K562 (cell line): Measurements from ENCODE around the gene CCN5. TPM values are rescaled to one million over a fixed set of nuclear protein-coding genes. Genes with fewer than 3 reads are reported as not detected.

Source experiments
- CSDE1 ChIP-seq, 2 experiments: fragments of 450-650 bp; IDR thresholded peaks; 2 replicates each; pipeline ENCODE4 v1.6.1; 2016; ENCODE audit warnings: mild to moderate bottlenecking in 1 of 2
- CXXC5 ChIP-seq: fragments of 250-450 bp; sonication (Bioruptor Pico); IDR thresholded peaks from 2 replicates; pipeline ENCODE4 v1.8.0; 2022; ENCODE audit warnings: inconsistent platforms, mild to moderate bottlenecking, moderate library complexity
- GABPB2 ChIP-seq: fragments of 250-450 bp; sonication (Bioruptor Pico); conservative IDR thresholded peaks from 2 replicates; pipeline ENCODE4 v1.5.1; 2021; ENCODE audit warnings: mild to moderate bottlenecking
- MAFG ChIP-seq: fragments of 450-650 bp; conservative IDR thresholded peaks from 2 replicates; pipeline ENCODE4 v1.6.1; 2016; ENCODE audit warnings: missing genetic modification characterization, missing compliant biosample characterization
- MYC ChIP-seq, 2 experiments: fragments of 250-450 bp in 1 of 2; sonication (Bioruptor Pico) in 1 of 2; IDR thresholded peaks; 2 replicates each; pipeline versions ENCODE4 v1.5.1 to v1.6.1; 2012 to 2021; ENCODE audit warnings: low read depth in 2 of 2, borderline replicate concordance in 1 of 2, improper control_type of control experiment in 1 of 2, low read length in 1 of 2, mild to moderate bottlenecking in 1 of 2, moderate library complexity in 1 of 2
- PML ChIP-seq: IDR thresholded peaks from 2 replicates; pipeline ENCODE4 v1.6.1; 2012; ENCODE audit warnings: low read length, inconsistent platforms
- RBM25 ChIP-seq: fragments of 200-400 bp; formaldehyde crosslinking; IDR thresholded peaks from 2 replicates; pipeline ENCODE4 v1.6.1; 2018; ENCODE audit warnings: low read length, low read depth, moderate library complexity; ENCODE audit not compliant: severe bottlenecking
- RERE ChIP-seq: sonication (generic); formaldehyde crosslinking; IDR thresholded peaks from 2 replicates; pipeline ENCODE4 v1.8.0; 2023; ENCODE audit warnings: missing genetic modification reagents, mild to moderate bottlenecking, borderline replicate concordance
- RNF2 ChIP-seq: sonication (generic); IDR thresholded peaks from 2 replicates; pipeline ENCODE4 v1.6.1; 2016
- TCF3 ChIP-seq: sonication (generic); formaldehyde crosslinking; IDR thresholded peaks from 2 replicates; pipeline ENCODE4 v1.4.0; 2020; ENCODE audit warnings: mild to moderate bottlenecking, missing genetic modification reagents
- polyA plus RNA-seq, 8 experiments: library from polyadenylated mRNA; depleted of rRNA in 4 of 8; stranded (reverse) in 5 of 8; unstranded in 3 of 8; fragments of >200 nt; fragmentation: Nextera tagmentation in 2 of 8; fragmentation: Illumina TruSeq in 1 of 8; extraction: Ambion mirVana in 2 of 8; extraction: Trizol in 1 of 8; gene quantifications; 2 replicates each; pipeline versions ENCODE4 v1.2.1 to v1.2.3, GENCODE V29; 2011 to 2014; ENCODE audit warnings: inconsistent platforms in 1 of 8, missing spikeins in 1 of 8
- total RNA-seq, 7 experiments: library from RNA; depleted of rRNA in 6 of 7; stranded (reverse); fragments of >200 nt in 6 of 7; fragmentation: Illumina TruSeq in 2 of 7; extraction: Trizol in 2 of 7; gene quantifications; 2 replicates each; pipeline versions ENCODE4 v1.2.1 to v1.2.3, GENCODE V29; 2011 to 2021; ENCODE audit warnings: low replicate concordance in 1 of 7
- TF ChIP-seq, protein P1 (sequence below): fragments of 450-650 bp; IDR thresholded peaks from 2 replicates; pipeline ENCODE4 v1.6.1; 2018; ENCODE audit not compliant: partially characterized antibody

The CCN5 gene
- total and polyA plus RNA-seq, 9 of the 15 experiments (the other 6 are each of a cell fraction or from before 2014, with no cell fraction given), result not detected

- TF ChIP-seq TCF3 (CRISPR knock-in tag) (peak; percentile 25; the same call in 1 of the 2 replicates), RBM25 (peak; percentile 48), RNF2 (peak; percentile 31; the same call in 1 of the 2 replicates), PML (no peak), GABPB2 (CRISPR knock-in tag) (no peak), MYC (IDR thresholded peaks at IDR 0.05; ENCODE audit: low read depth, low read length) (no peak), MYC (CRISPR knock-in tag; IDR thresholded peaks at IDR 0.05; ENCODE audit: borderline replicate concordance, low read depth) (no peak), RERE (no peak), MAFG (tag) (peak; percentile 37; the same call in 1 of the 2 replicates), CSDE1 (IDR thresholded peaks at IDR 0.05) (no peak), CXXC5 (CRISPR knock-in tag) (0 out of 2 replicates have a peak, but pooled peaks have one; percentile 38)
- TF ChIP-seq, protein P1, sequence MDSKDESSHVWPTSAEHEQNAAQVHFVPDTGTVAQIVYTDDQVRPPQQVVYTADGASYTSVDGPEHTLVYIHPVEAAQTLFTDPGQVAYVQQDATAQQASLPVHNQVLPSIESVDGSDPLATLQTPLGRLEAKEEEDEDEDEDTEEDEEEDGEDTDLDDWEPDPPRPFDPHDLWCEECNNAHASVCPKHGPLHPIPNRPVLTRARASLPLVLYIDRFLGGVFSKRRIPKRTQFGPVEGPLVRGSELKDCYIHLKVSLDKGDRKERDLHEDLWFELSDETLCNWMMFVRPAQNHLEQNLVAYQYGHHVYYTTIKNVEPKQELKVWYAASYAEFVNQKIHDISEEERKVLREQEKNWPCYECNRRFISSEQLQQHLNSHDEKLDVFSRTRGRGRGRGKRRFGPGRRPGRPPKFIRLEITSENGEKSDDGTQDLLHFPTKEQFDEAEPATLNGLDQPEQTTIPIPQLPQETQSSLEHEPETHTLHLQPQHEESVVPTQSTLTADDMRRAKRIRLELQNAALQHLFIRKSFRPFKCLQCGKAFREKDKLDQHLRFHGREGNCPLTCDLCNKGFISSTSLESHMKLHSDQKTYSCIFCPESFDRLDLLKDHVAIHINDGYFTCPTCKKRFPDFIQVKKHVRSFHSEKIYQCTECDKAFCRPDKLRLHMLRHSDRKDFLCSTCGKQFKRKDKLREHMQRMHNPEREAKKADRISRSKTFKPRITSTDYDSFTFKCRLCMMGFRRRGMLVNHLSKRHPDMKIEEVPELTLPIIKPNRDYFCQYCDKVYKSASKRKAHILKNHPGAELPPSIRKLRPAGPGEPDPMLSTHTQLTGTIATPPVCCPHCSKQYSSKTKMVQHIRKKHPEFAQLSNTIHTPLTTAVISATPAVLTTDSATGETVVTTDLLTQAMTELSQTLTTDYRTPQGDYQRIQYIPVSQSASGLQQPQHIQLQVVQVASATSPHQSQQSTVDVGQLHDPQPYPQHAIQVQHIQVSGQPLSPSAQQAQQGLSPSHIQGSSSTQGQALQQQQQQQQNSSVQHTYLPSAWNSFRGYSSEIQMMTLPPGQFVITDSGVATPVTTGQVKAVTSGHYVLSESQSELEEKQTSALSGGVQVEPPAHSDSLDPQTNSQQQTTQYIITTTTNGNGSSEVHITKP, result no peak
Measured at GRCh38 chr20:44678990-44679611, 36.1 kb upstream of the CCN5 start (continued).
